ENCODE results near the gene TMEM201.

Gene TMEM201

GRCh38 chr1:9577423-9577822 lies 11.3 kb upstream of the TMEM201 start:
- DNase-seq (ENCODE audit: low read depth): no peak

GRCh38 chr1:9580942-9581341 lies 7.8 kb upstream of the TMEM201 start:
- DNase-seq (ENCODE audit: low read depth): no peak

- DNase-seq (ENCODE audit: low read depth): no peak
Observed at GRCh38 chr1:9586147-9586766, 2.5 kb upstream of the TMEM201 start.

- DNase-seq (ENCODE audit: low read depth): peak; percentile 51
Observed at GRCh38 chr1:9589144-9589718, 520 bp downstream of the TMEM201 start.

- DNase-seq (ENCODE audit: low read depth): peak; percentile 54
Observed at GRCh38 chr1:9589719-9590157, 1.0 kb downstream of the TMEM201 start.

GRCh38 chr1:9590201-9590600 lies 1.5 kb downstream of the TMEM201 start:
- no peak for DNase-seq (ENCODE audit: low read depth)

GRCh38 chr1:9590945-9591668 lies 2.4 kb downstream of the TMEM201 start:
- DNase-seq (ENCODE audit: low read depth): no peak

GRCh38 chr1:9591669-9592509 lies 3.2 kb downstream of the TMEM201 start:
- DNase-seq (ENCODE audit: low read depth): no peak

- DNase-seq (ENCODE audit: low read depth): no peak
Observed at GRCh38 chr1:9592510-9593075, 3.9 kb downstream of the TMEM201 start.

GRCh38 chr1:9593147-9593491 lies 4.4 kb downstream of the TMEM201 start:
- no peak for DNase-seq (ENCODE audit: low read depth)

- DNase-seq (ENCODE audit: low read depth): peak; percentile 63
Observed at GRCh38 chr1:9593492-9594465, 5.1 kb downstream of the TMEM201 start.

- no peak for DNase-seq (ENCODE audit: low read depth)
Observed at GRCh38 chr1:9594471-9595155, 5.9 kb downstream of the TMEM201 start.

- DNase-seq (ENCODE audit: low read depth): no peak
Observed at GRCh38 chr1:9595156-9595967, 6.7 kb downstream of the TMEM201 start.

GRCh38 chr1:9595968-9596340 lies 7.2 kb downstream of the TMEM201 start:
- no peak for DNase-seq (ENCODE audit: low read depth)

- no peak for DNase-seq (ENCODE audit: low read depth)
Observed at GRCh38 chr1:9596415-9597123, 7.9 kb downstream of the TMEM201 start.

- no peak for DNase-seq (ENCODE audit: low read depth)
Observed at GRCh38 chr1:9597361-9598315, 8.9 kb downstream of the TMEM201 start.

- DNase-seq (ENCODE audit: low read depth): no peak
Observed at GRCh38 chr1:9598316-9598700, 9.6 kb downstream of the TMEM201 start.

- DNase-seq (ENCODE audit: low read depth): no peak
Observed at GRCh38 chr1:9599741-9600140, 11.0 kb downstream of the TMEM201 start.

Data from ELR (cell line).